T follicular helper cell (primary cell): ENCODE measurements around the gene APOA4.

Experiments used
- DNase-seq: peaks from one replicate; pipeline ENCODE4 v3.0.0-alpha.2; 2020; ENCODE audit warnings: low read depth

Gene APOA4

GRCh38 chr11:116830184-116830912 lies 7.2 kb upstream of the APOA4 start:
- DNase-seq = no peak

- DNase-seq = no peak
Measured at GRCh38 chr11:116829525-116830183, 6.5 kb upstream of the APOA4 start, which contains the start of gene APOC3. Gene APOC3 (plus strand): TSS chr11:116829907. CDS start chr11:116830583, 676 bp downstream.

GRCh38 chr11:116828632-116829524 lies 5.8 kb upstream of the APOA4 start:
- DNase-seq = no peak

GRCh38 chr11:116827461-116827860 lies 4.4 kb upstream of the APOA4 start:
- no peak for DNase-seq

GRCh38 chr11:116826751-116827431 lies 3.8 kb upstream of the APOA4 start:
- no peak for DNase-seq

GRCh38 chr11:116825854-116826750 lies 3.0 kb upstream of the APOA4 start:
- no peak for DNase-seq

- no peak for DNase-seq
Measured at GRCh38 chr11:116825434-116825833, 2.3 kb upstream of the APOA4 start.

- DNase-seq = no peak
Measured at GRCh38 chr11:116822575-116822974, 529 bp downstream of the APOA4 start.

- no peak for DNase-seq
Measured at GRCh38 chr11:116821050-116821918, 1.8 kb downstream of the APOA4 start.

- no peak for DNase-seq
Measured at GRCh38 chr11:116819049-116819448, 4.1 kb downstream of the APOA4 start.

GRCh38 chr11:116814502-116814901 lies 8.6 kb downstream of the APOA4 start:
- DNase-seq = no peak

GRCh38 chr11:116813781-116814471 lies 9.2 kb downstream of the APOA4 start:
- no peak for DNase-seq

- no peak for DNase-seq
Measured at GRCh38 chr11:116813170-116813569, 9.9 kb downstream of the APOA4 start.

GRCh38 chr11:116812109-116812508 lies 11.0 kb downstream of the APOA4 start:
- DNase-seq = no peak

GRCh38 chr11:116811194-116811593 lies 11.9 kb downstream of the APOA4 start:
- no peak for DNase-seq

GRCh38 chr11:116808262-116809175 lies 14.6 kb downstream of the APOA4 start:
- DNase-seq = no peak

GRCh38 chr11:116807601-116808261 lies 15.4 kb downstream of the APOA4 start:
- DNase-seq = no peak

GRCh38 chr11:116804001-116804400 lies 19.1 kb downstream of the APOA4 start:
- no peak for DNase-seq
